GM23338 (cell line): Measurements from ENCODE around the gene COLQ. TPM values are rescaled to one million over a fixed set of nuclear protein-coding genes. Genes with fewer than 3 reads are reported as not detected.

Experiments
- ATAC-seq: fragments of 200-7000 bp; cut with Tn5 transposase; 3 replicates; pipeline ENCODE4 v1.9.1; 2020
- DNase-seq: peaks from one replicate; pipeline ENCODE4 v3.0.0-alpha.2; 2015; ENCODE audit warnings: low spot score
- H2AFZ ChIP-seq: fragments of 200-600 bp; sonication (generic); 2 replicates; pipeline ENCODE4 v1.8.0; 2016; ENCODE audit warnings: antibody characterized with exemption, mild to moderate bottlenecking, moderate library complexity
- H3F3A ChIP-seq: fragments of 200-600 bp; sonication (generic); replicated peaks from 2 replicates; pipeline ENCODE4 v1.8.0; 2017; ENCODE audit warnings: antibody characterized with exemption, mixed run types, low read depth
- H3K27ac ChIP-seq: fragments of 200-600 bp; sonication (generic); 2 replicates; pipeline ENCODE4 v1.6.1; 2016; ENCODE audit warnings: low read depth
- H3K27me3 ChIP-seq: fragments of 200-600 bp; sonication (generic); 2 replicates; pipeline ENCODE4 v1.8.0; 2016; ENCODE audit warnings: mild to moderate bottlenecking, mixed run types, moderate library complexity; ENCODE audit not compliant: insufficient read depth
- H3K36me3 ChIP-seq: fragments of 200-600 bp; sonication (generic); 2 replicates; pipeline ENCODE4 v1.8.0; 2016; ENCODE audit warnings: mild to moderate bottlenecking; ENCODE audit not compliant: insufficient read depth
- H3K4me1 ChIP-seq: fragments of 200-600 bp; sonication (generic); 2 replicates; pipeline ENCODE4 v1.8.0; 2016; ENCODE audit warnings: mild to moderate bottlenecking, moderate library complexity; ENCODE audit not compliant: insufficient read depth
- H3K4me2 ChIP-seq: fragments of 200-600 bp; sonication (generic); 2 replicates; pipeline ENCODE4 v1.7.1; 2017; ENCODE audit warnings: mixed run types
- H3K4me3 ChIP-seq: fragments of 200-600 bp; sonication (generic); 2 replicates; pipeline ENCODE4 v1.6.1; 2016; ENCODE audit warnings: mixed run types
- H3K79me2 ChIP-seq: fragments of 200-600 bp; sonication (generic); replicated peaks from 2 replicates; pipeline ENCODE4 v1.8.0; 2017; ENCODE audit warnings: mild to moderate bottlenecking; ENCODE audit not compliant: insufficient read depth
- H3K9me2 ChIP-seq: fragments of 200-600 bp; sonication (generic); 2 replicates; pipeline ENCODE4 v1.8.0; 2017; ENCODE audit not compliant: insufficient read depth
- H4K20me1 ChIP-seq: fragments of 200-600 bp; sonication (generic); replicated peaks from 2 replicates; pipeline ENCODE4 v1.8.0; 2017; ENCODE audit warnings: mild to moderate bottlenecking; ENCODE audit not compliant: insufficient read depth
- H3K27ac Mint-ChIP-seq: 2 replicates; pipeline ENCODE4 v1.8.0; 2020; ENCODE audit warnings: inconsistent platforms, mild to moderate bottlenecking, moderate library complexity, mixed read lengths
- H3K27me3 Mint-ChIP-seq: 3 replicates; pipeline ENCODE4 v1.8.0; 2022; ENCODE audit warnings: low read depth, mild to moderate bottlenecking, moderate library complexity, mixed read lengths, inconsistent platforms; ENCODE audit not compliant: insufficient read depth, poor library complexity
- H3K36me3 Mint-ChIP-seq: 3 replicates; pipeline ENCODE4 v1.8.0; 2021; ENCODE audit warnings: low read depth, mild to moderate bottlenecking, inconsistent platforms, moderate library complexity, mixed read lengths
- H3K4me1 Mint-ChIP-seq: 3 replicates; pipeline ENCODE4 v1.8.0; 2020; ENCODE audit warnings: mild to moderate bottlenecking, inconsistent platforms, mixed read lengths
- H3K4me3 Mint-ChIP-seq: 3 replicates; pipeline ENCODE4 v1.8.0; 2021; ENCODE audit warnings: moderate library complexity, mild to moderate bottlenecking, inconsistent platforms, mixed read lengths
- H3K9me3 Mint-ChIP-seq: 3 replicates; pipeline ENCODE4 v1.8.0; 2020; ENCODE audit warnings: moderate library complexity, mild to moderate bottlenecking, inconsistent platforms, mixed read lengths
- CREB1 ChIP-seq: fragments of 250-450 bp; sonication (Bioruptor Pico); IDR thresholded peaks from 2 replicates; pipeline ENCODE4 v1.5.0; 2020; ENCODE audit warnings: low read depth, mild to moderate bottlenecking, moderate library complexity
- EZH2 ChIP-seq: fragments of 200-600 bp; sonication (generic); IDR thresholded peaks from one replicate; pipeline ENCODE4 v1.8.0; 2017; ENCODE audit warnings: antibody characterized with exemption, mild to moderate bottlenecking, low read depth; ENCODE audit not compliant: unreplicated experiment
- EZH2phosphoT487 ChIP-seq: fragments of 200-600 bp; sonication (generic); IDR thresholded peaks from one replicate; pipeline ENCODE4 v1.8.1; 2018; ENCODE audit warnings: antibody characterized with exemption; ENCODE audit not compliant: unreplicated experiment
- JUNB ChIP-seq: IDR thresholded peaks from one replicate; pipeline ENCODE4 v1.6.1; 2016; ENCODE audit warnings: antibody characterized with exemption; ENCODE audit not compliant: unreplicated experiment
- NANOG ChIP-seq: IDR thresholded peaks from 2 replicates; pipeline ENCODE4 v1.6.1; 2016; ENCODE audit warnings: antibody characterized with exemption, borderline replicate concordance
- POLR2AphosphoS5 ChIP-seq: IDR thresholded peaks from 2 replicates; pipeline ENCODE4 v1.6.1; 2016; ENCODE audit warnings: antibody characterized with exemption, low read depth
- REST ChIP-seq: IDR thresholded peaks from one replicate; pipeline ENCODE4 v1.6.1; 2018; ENCODE audit warnings: antibody characterized with exemption; ENCODE audit not compliant: unreplicated experiment
- STAT1 ChIP-seq: IDR thresholded peaks from one replicate; pipeline ENCODE4 v1.6.1; 2016; ENCODE audit warnings: antibody characterized with exemption; ENCODE audit not compliant: unreplicated experiment
- ZNF114 ChIP-seq: fragments of 250-450 bp; sonication (Bioruptor Pico); IDR thresholded peaks from 2 replicates; pipeline ENCODE4 v1.5.0; 2020; ENCODE audit warnings: mild to moderate bottlenecking, moderate library complexity
- ZNF331 ChIP-seq: fragments of 250-450 bp; sonication (Bioruptor Pico); IDR thresholded peaks from 2 replicates; pipeline ENCODE4 v1.5.0; 2020; ENCODE audit warnings: low read depth, mild to moderate bottlenecking, moderate library complexity
- polyA plus RNA-seq: library from polyadenylated mRNA; unstranded; fragments of >200 nt; fragmentation: Nextera tagmentation; extraction: Ambion mirVana; gene quantifications from 2 replicates; pipeline ENCODE4 v1.2.1, GENCODE V29; 2016
- total RNA-seq: library from RNA; depleted of rRNA; stranded (reverse); fragments of >200 nt; shearing (Covaris generic); gene quantifications from 2 replicates; pipeline ENCODE4 v1.2.3, GENCODE V29; 2014
- TF ChIP-seq, protein P1 (sequence below): IDR thresholded peaks from 2 replicates; pipeline ENCODE4 v1.6.1; 2016; ENCODE audit warnings: antibody characterized with exemption
- TF ChIP-seq, protein P2 (sequence below), 2 experiments: fragments of 200-600 bp in 1 of 2; sonication (generic) in 1 of 2; conservative IDR thresholded peaks; 2 replicates each; pipeline versions ENCODE4 v1.5.1 to v1.6.1; 2016 to 2017; ENCODE audit warnings: antibody characterized with exemption in 2 of 2, low read depth in 2 of 2, mild to moderate bottlenecking in 2 of 2, moderate library complexity in 1 of 2
- TF ChIP-seq, protein P3 (sequence below): fragments of 250-450 bp; sonication (Bioruptor Pico); IDR thresholded peaks from 2 replicates; pipeline ENCODE4 v1.5.0; 2020; ENCODE audit warnings: mild to moderate bottlenecking, moderate library complexity

Gene COLQ
- total and polyA plus RNA-seq, 2 experiments from 2014 or later, result 0.78 to 2.0 TPM

DNA sequence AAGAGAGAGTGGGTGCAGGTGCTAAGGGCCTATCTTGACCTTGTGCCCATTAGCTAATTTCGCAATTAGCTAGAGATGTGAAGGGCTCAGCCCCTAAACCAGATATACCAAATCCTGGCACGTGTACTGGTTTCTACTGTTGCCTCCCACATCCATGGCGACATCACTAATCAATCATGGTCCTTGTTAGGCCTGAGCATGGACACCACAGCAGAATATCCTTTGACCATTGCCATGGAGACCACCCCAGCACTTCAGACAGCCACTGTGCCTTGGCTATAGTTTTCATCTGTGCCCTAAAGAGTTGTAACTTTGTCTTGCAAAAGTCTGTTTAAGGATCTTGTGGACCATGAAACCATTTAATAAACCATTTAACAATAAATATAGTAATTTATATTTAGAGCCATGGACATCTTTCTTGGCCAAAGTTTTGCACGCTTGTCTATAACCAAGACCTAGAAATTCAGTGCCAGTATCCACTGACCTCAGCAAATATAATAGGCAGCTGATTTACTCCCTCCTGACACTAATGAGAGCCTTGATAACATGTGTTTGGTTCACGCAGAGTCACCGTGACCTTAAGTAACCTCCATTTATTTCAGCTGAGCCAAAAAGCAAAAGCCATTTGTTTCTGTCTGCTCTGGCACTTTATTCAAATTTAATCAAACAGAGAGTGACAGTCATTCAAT lies 43.4 kb downstream of the COLQ start (continued):
- TF ChIP-seq REST, result no peak

DNA sequence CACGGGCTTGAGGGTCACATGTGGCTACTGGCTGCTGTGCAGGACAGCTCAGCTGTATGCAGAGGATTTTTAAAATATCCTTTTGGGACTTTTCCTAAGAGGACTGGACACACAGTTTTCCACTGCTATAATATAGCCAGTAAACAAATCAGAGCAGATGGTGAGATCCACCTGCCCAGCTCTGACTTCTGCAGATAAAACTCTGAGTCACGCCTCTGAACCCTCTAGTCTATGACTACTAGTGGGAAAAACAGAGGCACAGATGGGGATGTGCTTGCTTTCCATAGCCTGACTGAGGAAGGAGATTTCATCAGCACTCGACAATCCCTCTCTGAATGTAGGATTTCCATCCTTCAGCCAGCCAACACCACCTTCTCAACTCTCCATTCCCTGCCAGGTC lies 45.1 kb downstream of the COLQ start:
- Histone ChIP-seq H3K27me3 (no peaks in the 10 kb centered on the region), H3K79me2 (no peaks in the 10 kb centered on the region), H3F3A (no peaks in the 10 kb centered on the region), H3K4me3 (no peak overlapping the region), H4K20me1 (no peaks in the 10 kb centered on the region), H3K27ac (no peak overlapping the region), H3K4me1 (no peaks in the 10 kb centered on the region), H3K4me2 (no peak overlapping the region), H2AFZ (no peak overlapping the region), H3K36me3 (no peaks in the 10 kb centered on the region), H3K9me2 (no peaks in the 10 kb centered on the region)
- Mint-ChIP-seq H3K27ac (no peak overlapping the region), H3K4me1 (0 out of 3 replicates have a peak, but pooled peaks cover 5% of the 10 kb centered on the region), H3K9me3 (peaks cover 3% of the 10 kb centered on the region; the same call in 1 of the 3 replicates), H3K4me3 (no peak overlapping the region), H3K36me3 (no peaks in the 10 kb centered on the region), H3K27me3 (peaks cover 3% of the 10 kb centered on the region)
- ATAC-seq (no peak), DNase-seq (no peak)
- TF ChIP-seq, protein P1, sequence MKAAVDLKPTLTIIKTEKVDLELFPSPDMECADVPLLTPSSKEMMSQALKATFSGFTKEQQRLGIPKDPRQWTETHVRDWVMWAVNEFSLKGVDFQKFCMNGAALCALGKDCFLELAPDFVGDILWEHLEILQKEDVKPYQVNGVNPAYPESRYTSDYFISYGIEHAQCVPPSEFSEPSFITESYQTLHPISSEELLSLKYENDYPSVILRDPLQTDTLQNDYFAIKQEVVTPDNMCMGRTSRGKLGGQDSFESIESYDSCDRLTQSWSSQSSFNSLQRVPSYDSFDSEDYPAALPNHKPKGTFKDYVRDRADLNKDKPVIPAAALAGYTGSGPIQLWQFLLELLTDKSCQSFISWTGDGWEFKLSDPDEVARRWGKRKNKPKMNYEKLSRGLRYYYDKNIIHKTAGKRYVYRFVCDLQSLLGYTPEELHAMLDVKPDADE, result no peak
- TF ChIP-seq JUNB, result no peak
- TF ChIP-seq NANOG, result no peak
- TF ChIP-seq, protein P2, sequence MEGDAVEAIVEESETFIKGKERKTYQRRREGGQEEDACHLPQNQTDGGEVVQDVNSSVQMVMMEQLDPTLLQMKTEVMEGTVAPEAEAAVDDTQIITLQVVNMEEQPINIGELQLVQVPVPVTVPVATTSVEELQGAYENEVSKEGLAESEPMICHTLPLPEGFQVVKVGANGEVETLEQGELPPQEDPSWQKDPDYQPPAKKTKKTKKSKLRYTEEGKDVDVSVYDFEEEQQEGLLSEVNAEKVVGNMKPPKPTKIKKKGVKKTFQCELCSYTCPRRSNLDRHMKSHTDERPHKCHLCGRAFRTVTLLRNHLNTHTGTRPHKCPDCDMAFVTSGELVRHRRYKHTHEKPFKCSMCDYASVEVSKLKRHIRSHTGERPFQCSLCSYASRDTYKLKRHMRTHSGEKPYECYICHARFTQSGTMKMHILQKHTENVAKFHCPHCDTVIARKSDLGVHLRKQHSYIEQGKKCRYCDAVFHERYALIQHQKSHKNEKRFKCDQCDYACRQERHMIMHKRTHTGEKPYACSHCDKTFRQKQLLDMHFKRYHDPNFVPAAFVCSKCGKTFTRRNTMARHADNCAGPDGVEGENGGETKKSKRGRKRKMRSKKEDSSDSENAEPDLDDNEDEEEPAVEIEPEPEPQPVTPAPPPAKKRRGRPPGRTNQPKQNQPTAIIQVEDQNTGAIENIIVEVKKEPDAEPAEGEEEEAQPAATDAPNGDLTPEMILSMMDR (conservative IDR thresholded peaks at IDR 0.05; ENCODE audit: low read depth in 2 of 2), result no peak
- TF ChIP-seq EZH2, result no peak
- no peak for TF ChIP-seq POLR2AphosphoS5
- TF ChIP-seq CREB1, result no peak
- TF ChIP-seq, protein P3, sequence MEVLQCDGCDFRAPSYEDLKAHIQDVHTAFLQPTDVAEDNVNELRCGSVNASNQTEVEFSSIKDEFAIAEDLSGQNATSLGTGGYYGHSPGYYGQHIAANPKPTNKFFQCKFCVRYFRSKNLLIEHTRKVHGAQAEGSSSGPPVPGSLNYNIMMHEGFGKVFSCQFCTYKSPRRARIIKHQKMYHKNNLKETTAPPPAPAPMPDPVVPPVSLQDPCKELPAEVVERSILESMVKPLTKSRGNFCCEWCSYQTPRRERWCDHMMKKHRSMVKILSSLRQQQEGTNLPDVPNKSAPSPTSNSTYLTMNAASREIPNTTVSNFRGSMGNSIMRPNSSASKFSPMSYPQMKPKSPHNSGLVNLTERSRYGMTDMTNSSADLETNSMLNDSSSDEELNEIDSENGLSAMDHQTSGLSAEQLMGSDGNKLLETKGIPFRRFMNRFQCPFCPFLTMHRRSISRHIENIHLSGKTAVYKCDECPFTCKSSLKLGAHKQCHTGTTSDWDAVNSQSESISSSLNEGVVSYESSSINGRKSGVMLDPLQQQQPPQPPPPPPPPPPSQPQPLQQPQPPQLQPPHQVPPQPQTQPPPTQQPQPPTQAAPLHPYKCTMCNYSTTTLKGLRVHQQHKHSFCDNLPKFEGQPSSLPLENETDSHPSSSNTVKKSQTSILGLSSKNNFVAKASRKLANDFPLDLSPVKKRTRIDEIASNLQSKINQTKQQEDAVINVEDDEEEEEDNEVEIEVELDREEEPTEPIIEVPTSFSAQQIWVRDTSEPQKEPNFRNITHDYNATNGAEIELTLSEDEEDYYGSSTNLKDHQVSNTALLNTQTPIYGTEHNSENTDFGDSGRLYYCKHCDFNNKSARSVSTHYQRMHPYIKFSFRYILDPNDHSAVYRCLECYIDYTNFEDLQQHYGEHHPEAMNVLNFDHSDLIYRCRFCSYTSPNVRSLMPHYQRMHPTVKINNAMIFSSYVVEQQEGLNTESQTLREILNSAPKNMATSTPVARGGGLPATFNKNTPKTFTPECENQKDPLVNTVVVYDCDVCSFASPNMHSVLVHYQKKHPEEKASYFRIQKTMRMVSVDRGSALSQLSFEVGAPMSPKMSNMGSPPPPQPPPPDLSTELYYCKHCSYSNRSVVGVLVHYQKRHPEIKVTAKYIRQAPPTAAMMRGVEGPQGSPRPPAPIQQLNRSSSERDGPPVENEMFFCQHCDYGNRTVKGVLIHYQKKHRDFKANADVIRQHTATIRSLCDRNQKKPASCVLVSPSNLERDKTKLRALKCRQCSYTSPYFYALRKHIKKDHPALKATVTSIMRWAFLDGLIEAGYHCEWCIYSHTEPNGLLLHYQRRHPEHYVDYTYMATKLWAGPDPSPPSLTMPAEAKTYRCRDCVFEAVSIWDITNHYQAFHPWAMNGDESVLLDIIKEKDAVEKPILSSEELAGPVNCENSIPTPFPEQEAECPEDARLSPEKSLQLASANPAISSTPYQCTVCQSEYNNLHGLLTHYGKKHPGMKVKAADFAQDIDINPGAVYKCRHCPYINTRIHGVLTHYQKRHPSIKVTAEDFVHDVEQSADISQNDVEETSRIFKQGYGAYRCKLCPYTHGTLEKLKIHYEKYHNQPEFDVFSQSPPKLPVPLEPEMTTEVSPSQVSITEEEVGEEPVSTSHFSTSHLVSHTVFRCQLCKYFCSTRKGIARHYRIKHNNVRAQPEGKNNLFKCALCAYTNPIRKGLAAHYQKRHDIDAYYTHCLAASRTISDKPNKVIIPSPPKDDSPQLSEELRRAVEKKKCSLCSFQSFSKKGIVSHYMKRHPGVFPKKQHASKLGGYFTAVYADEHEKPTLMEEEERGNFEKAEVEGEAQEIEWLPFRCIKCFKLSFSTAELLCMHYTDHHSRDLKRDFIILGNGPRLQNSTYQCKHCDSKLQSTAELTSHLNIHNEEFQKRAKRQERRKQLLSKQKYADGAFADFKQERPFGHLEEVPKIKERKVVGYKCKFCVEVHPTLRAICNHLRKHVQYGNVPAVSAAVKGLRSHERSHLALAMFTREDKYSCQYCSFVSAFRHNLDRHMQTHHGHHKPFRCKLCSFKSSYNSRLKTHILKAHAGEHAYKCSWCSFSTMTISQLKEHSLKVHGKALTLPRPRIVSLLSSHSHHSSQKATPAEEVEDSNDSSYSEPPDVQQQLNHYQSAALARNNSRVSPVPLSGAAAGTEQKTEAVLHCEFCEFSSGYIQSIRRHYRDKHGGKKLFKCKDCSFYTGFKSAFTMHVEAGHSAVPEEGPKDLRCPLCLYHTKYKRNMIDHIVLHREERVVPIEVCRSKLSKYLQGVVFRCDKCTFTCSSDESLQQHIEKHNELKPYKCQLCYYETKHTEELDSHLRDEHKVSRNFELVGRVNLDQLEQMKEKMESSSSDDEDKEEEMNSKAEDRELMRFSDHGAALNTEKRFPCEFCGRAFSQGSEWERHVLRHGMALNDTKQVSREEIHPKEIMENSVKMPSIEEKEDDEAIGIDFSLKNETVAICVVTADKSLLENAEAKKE (CRISPR knock-in tag), result no peak
- no peak for TF ChIP-seq ZNF114 (CRISPR knock-in tag)
- TF ChIP-seq STAT1, result no peak
- no peak for TF ChIP-seq ZNF331 (CRISPR knock-in tag)
- TF ChIP-seq EZH2phosphoT487, result no peak
